ENCODE measurements around the gene LSAMP. TPM values are rescaled to one million over a fixed set of nuclear protein-coding genes. Genes with fewer than 3 reads are reported as not detected.

The LSAMP gene
- total RNA-seq, 1 experiment from 2014 or later: not detected

DNA sequence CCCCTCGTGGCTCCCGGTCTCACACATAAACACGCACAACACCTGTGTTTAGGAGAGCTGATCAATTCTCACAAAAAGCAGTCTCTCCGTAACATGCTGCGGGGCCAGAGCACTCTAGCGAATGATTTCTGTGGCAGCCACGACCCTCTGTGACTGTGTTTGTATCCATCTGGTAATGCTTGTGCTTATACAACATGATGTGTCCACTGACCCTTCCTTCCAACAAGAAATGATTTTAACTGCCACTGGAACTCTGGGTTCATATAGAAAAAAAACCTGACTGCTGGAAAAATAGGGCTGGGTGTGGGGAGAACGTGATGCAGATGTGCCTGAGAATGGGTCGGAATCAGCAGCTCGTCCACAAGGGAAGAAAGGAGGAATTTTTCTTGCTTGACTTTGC, 411.8 kb downstream of the LSAMP start:
- Histone ChIP-seq H4K20me1 (ENCODE audit: insufficient read depth) (no peaks in the 10 kb centered on the region), H2AFZ (no peak overlapping the region), H3K9me3 (ENCODE audit: insufficient read depth, low read depth) (no peaks in the 10 kb centered on the region), H3K27me3 (ENCODE audit: insufficient read depth, low read depth) (no peaks in the 10 kb centered on the region), H3K9me2 (ENCODE audit: insufficient read depth) (no peaks in the 10 kb centered on the region), H3F3A (ENCODE audit: insufficient read depth, low read depth) (no peaks in the 10 kb centered on the region), H3K27ac (no peak overlapping the region), H3K79me2 (ENCODE audit: low read depth) (no peaks in the 10 kb centered on the region), H3K4me1 (replicated peaks; ENCODE audit: insufficient read depth) (no peaks in the 10 kb centered on the region), H3K4me3 (no peak overlapping the region), H3K4me2 (no peak overlapping the region), H3K36me3 (ENCODE audit: low read depth) (no peaks in the 10 kb centered on the region)
- no TSS peak for BruUV-seq (replicated peaks)
- CTCF ChIA-PET: no interaction called here
- POLR2A ChIA-PET (ENCODE audit: unreplicated experiment): no interaction called here
- intact Hi-C loops (cut with micrococcal nuclease; ENCODE audit: unreplicated experiment): no loop called here
- DNase-seq: no peak
- TF ChIP-seq EZH2 (IDR thresholded peaks at IDR 0.05; ENCODE audit: low read depth): no peak
- TF ChIP-seq, protein P1, sequence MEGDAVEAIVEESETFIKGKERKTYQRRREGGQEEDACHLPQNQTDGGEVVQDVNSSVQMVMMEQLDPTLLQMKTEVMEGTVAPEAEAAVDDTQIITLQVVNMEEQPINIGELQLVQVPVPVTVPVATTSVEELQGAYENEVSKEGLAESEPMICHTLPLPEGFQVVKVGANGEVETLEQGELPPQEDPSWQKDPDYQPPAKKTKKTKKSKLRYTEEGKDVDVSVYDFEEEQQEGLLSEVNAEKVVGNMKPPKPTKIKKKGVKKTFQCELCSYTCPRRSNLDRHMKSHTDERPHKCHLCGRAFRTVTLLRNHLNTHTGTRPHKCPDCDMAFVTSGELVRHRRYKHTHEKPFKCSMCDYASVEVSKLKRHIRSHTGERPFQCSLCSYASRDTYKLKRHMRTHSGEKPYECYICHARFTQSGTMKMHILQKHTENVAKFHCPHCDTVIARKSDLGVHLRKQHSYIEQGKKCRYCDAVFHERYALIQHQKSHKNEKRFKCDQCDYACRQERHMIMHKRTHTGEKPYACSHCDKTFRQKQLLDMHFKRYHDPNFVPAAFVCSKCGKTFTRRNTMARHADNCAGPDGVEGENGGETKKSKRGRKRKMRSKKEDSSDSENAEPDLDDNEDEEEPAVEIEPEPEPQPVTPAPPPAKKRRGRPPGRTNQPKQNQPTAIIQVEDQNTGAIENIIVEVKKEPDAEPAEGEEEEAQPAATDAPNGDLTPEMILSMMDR (conservative IDR thresholded peaks at IDR 0.05): no peak

DNA sequence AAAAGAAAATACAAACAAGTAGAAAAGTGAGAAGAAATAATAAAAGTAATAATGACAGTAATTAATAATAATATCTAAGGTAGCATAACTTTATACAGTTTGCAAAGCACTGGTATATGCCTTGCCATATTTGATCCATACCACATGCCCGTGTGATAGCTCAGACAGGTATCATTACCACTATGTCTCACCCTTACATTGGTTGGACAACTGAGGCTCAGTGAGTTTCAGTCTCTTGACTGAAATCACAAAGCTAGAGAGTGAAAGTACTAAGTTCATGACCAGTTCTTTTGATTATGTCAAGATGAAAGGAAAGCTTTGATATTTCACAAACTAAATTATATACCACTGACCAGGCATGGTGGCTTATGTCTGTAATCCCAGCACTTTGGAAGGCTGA, 413.1 kb downstream of the LSAMP start:
- no peaks in the 10 kb centered on the region for H3K4me1 ChIP-seq (replicated peaks; ENCODE audit: insufficient read depth)
- H3K27ac ChIP-seq: no peak overlapping the region
- no TSS peak for BruUV-seq (replicated peaks)
- no peaks in the 10 kb centered on the region for H3K36me3 ChIP-seq (ENCODE audit: low read depth)
- H3K4me2 ChIP-seq: no peak overlapping the region
- no peaks in the 10 kb centered on the region for H4K20me1 ChIP-seq (ENCODE audit: insufficient read depth)
- intact Hi-C loops (cut with micrococcal nuclease; ENCODE audit: unreplicated experiment): no loop called here
- H3K9me3 ChIP-seq (ENCODE audit: insufficient read depth, low read depth): no peaks in the 10 kb centered on the region
- CTCF ChIA-PET: no interaction called here
- no peaks in the 10 kb centered on the region for H3K79me2 ChIP-seq (ENCODE audit: low read depth)
- TF ChIP-seq, protein P1 (conservative IDR thresholded peaks at IDR 0.05): no peak
- TF ChIP-seq EZH2 (IDR thresholded peaks at IDR 0.05; ENCODE audit: low read depth): no peak
- H3K27me3 ChIP-seq (ENCODE audit: insufficient read depth, low read depth): no peaks in the 10 kb centered on the region
- H3K4me3 ChIP-seq: no peak overlapping the region
- POLR2A ChIA-PET (ENCODE audit: unreplicated experiment): no interaction called here
- H3F3A ChIP-seq (ENCODE audit: insufficient read depth, low read depth): no peaks in the 10 kb centered on the region
- DNase-seq: no peak
- no peaks in the 10 kb centered on the region for H3K9me2 ChIP-seq (ENCODE audit: insufficient read depth)
- H2AFZ ChIP-seq: no peak overlapping the region

DNA sequence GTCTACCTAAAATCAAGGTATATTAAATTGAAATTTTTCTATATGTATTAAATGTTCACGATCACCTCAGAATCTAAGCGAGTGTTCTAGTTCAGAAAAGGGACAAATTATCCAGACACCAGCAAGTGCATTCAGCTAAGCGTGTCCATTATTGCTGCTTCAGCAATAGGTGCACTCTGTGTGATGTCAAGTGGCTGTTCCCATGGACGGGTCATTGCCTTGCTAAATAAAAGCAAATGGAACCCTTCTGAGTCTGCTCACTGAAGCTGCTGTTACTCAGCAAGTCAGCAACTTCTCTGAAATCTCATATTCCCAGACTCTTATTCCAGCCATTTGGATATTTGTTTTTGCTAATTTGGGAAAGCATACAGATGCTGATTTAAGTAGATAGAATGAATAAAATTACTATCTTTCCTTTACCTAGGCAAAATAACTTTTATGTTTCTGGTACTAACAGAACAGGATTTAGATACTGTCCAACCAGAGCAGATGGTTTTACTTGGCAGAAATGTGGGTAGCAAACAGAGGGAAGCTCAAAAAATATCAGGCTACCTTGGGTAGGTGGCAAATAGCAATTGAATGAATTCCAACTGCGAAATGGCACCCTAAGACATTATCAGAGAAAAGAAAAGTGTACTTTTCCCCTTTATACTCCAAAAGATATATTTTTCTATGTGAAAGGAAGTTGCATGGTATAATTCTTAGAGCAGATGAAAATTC, 415.0 kb downstream of the LSAMP start:
- Histone ChIP-seq H3K27ac (no peak overlapping the region), H3K9me3 (ENCODE audit: insufficient read depth, low read depth) (no peaks in the 10 kb centered on the region), H3K36me3 (ENCODE audit: low read depth) (no peaks in the 10 kb centered on the region), H3K4me1 (replicated peaks; ENCODE audit: insufficient read depth) (no peaks in the 10 kb centered on the region), H3K9me2 (ENCODE audit: insufficient read depth) (no peaks in the 10 kb centered on the region), H3K79me2 (ENCODE audit: low read depth) (no peaks in the 10 kb centered on the region), H3K27me3 (ENCODE audit: insufficient read depth, low read depth) (no peaks in the 10 kb centered on the region), H3K4me2 (no peak overlapping the region), H3K4me3 (no peak overlapping the region), H4K20me1 (ENCODE audit: insufficient read depth) (no peaks in the 10 kb centered on the region), H2AFZ (no peak overlapping the region), H3F3A (ENCODE audit: insufficient read depth, low read depth) (no peaks in the 10 kb centered on the region)
- TF ChIP-seq, protein P1 (conservative IDR thresholded peaks at IDR 0.05): no peak
- TF ChIP-seq EZH2 (IDR thresholded peaks at IDR 0.05; ENCODE audit: low read depth): no peak
- ChIA-PET CTCF (interaction anchor here (0.6 kb wide), 1 partner anchor 44 kb away, joined by 3 read pairs; no protein-coding TSS in a partner anchor), POLR2A (ENCODE audit: unreplicated experiment) (interaction anchor here (0.6 kb wide), 1 partner anchor 32 kb away, joined by 3 read pairs; no protein-coding TSS in a partner anchor)
- no peak for DNase-seq
- BruUV-seq (replicated peaks): no TSS peak
- intact Hi-C loops (cut with micrococcal nuclease; ENCODE audit: unreplicated experiment): no loop called here

Data from PC-9 (cell line).